ENCODE measurements around the gene KRABD2.
"Not testable (repeated sequence)": the region's sequence is repeated elsewhere in the genome, so short reads cannot be mapped to it uniquely, and the experiment has no call there.

Gene KRABD2

DNA sequence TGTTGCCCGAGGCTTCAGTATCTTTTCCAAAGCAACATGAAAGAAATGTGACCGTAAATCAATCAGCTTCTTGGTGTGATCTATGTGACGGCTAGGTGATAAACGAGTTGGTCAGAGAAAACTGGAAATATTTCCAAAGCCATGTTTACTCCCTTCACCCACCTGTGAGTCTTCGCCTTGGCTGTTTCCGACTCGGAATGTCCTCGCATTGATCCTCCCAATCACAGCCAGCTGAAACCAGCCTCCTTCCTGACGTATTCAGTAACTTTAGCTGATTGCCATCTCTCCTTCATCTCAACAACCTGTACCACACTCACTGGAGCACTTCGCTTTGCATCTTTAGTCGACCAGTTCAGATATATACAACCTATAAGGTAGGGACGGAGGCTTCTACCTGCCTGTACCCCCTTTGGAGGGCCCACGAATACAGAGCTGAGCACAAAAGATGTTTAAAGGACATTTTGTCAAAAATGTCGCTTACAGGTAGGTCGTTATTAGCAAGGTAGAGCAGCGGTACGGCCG is 705 bp downstream of the KRABD2 start:
- peak overlapping the region; percentile 93 for H3K27ac Mint-ChIP-seq
- H3K4me1 Mint-ChIP-seq (ENCODE audit: unreplicated experiment) = peaks cover 26% of the 10 kb centered on the region
- DNase-seq (ENCODE audit: extremely low spot score, unreplicated experiment) = no peak
- no peaks in the 10 kb centered on the region for H3K27me3 Mint-ChIP-seq
- H3K4me3 Mint-ChIP-seq = peak overlapping the region; percentile 87
- TF ChIP-seq, protein P1, sequence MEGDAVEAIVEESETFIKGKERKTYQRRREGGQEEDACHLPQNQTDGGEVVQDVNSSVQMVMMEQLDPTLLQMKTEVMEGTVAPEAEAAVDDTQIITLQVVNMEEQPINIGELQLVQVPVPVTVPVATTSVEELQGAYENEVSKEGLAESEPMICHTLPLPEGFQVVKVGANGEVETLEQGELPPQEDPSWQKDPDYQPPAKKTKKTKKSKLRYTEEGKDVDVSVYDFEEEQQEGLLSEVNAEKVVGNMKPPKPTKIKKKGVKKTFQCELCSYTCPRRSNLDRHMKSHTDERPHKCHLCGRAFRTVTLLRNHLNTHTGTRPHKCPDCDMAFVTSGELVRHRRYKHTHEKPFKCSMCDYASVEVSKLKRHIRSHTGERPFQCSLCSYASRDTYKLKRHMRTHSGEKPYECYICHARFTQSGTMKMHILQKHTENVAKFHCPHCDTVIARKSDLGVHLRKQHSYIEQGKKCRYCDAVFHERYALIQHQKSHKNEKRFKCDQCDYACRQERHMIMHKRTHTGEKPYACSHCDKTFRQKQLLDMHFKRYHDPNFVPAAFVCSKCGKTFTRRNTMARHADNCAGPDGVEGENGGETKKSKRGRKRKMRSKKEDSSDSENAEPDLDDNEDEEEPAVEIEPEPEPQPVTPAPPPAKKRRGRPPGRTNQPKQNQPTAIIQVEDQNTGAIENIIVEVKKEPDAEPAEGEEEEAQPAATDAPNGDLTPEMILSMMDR (conservative IDR thresholded peaks at IDR 0.05) = no peak
- peaks cover 17% of the 10 kb centered on the region for H3K36me3 Mint-ChIP-seq
- no peaks in the 10 kb centered on the region for H3K9me3 Mint-ChIP-seq

DNA sequence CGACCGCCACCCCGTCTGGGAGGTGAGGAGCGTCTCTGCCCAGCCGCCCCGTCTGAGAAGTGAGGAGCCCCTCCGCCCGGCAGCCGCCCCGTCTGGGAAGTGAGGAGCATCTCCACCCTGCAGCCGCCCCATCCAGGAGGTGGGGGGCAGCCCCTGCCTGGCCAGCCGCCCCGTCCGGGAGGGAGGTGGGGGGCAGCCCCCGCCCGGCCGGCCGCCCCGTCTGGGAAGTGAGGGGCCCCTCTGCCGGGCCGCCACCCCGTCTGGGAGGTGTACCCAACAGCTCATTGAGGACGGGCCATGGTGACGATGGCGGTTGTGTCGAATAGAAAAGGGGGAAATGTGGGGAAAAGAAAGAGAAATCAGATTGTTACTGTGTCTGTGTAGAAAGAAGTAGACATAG is 2.6 kb downstream of the KRABD2 start:
- not testable (repeated sequence) for DNase-seq (ENCODE audit: extremely low spot score, unreplicated experiment); H3K9me3 Mint-ChIP-seq; H3K27me3 Mint-ChIP-seq; H3K4me3 Mint-ChIP-seq; H3K27ac Mint-ChIP-seq
- H3K36me3 Mint-ChIP-seq = peaks cover 27% of the 10 kb centered on the region
- H3K4me1 Mint-ChIP-seq (ENCODE audit: unreplicated experiment) = peaks cover 19% of the 10 kb centered on the region

DNA sequence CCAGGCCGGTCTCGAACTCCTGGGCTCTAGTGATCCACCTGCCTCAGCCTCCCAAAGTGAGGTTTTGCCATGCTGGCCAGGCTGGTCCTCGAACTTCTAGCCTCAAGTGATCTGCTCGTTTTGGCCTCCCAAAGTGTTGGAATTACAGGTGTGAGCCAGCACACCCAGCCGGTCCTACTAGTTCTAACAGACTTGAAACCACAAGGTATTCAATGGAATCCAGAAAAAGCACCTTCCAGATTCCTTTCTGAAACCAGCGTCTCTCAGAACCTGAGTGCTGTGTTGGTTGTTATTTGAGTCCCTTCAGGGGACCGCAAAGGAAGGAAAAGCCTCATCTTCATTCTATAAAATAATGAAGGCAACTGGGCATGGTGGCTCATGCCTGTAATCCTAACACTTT is 4.1 kb downstream of the KRABD2 start:
- Mint-ChIP-seq H3K27ac (peak overlapping the region; percentile 41), H3K36me3 (peaks cover 24% of the 10 kb centered on the region), H3K4me3 (no peak overlapping the region), H3K27me3 (no peaks in the 10 kb centered on the region), H3K9me3 (no peaks in the 10 kb centered on the region), H3K4me1 (ENCODE audit: unreplicated experiment) (peaks cover 12% of the 10 kb centered on the region)
- no peak for DNase-seq (ENCODE audit: extremely low spot score, unreplicated experiment)
- TF ChIP-seq, protein P1 (conservative IDR thresholded peaks at IDR 0.05) = no peak

DNA sequence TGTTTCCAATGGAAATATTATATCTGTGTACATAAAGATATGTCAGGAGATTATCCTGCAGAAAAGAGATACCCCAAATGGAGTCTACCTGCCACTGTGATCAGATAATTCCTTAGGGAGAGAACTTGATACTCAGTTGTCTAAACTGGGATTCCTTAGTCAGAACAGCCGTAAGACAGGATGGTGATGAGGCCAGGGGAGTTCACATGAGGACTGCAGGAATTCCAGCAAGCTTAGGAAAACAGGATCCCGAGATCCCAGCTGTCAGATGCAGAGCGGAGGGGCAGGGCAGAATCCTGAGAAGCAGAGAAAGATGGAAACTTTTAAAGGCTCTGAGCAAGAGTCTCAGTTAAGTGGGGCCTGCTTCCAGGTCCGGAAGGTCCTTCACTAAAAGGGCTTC is 4.7 kb downstream of the KRABD2 start:
- no peaks in the 10 kb centered on the region for H3K27me3 Mint-ChIP-seq
- H3K27ac Mint-ChIP-seq = no peak overlapping the region
- H3K4me3 Mint-ChIP-seq = no peak overlapping the region
- TF ChIP-seq, protein P1 (conservative IDR thresholded peaks at IDR 0.05) = no peak
- H3K4me1 Mint-ChIP-seq (ENCODE audit: unreplicated experiment) = peaks cover 9% of the 10 kb centered on the region
- no peaks in the 10 kb centered on the region for H3K9me3 Mint-ChIP-seq
- DNase-seq (ENCODE audit: extremely low spot score, unreplicated experiment) = no peak
- H3K36me3 Mint-ChIP-seq = peaks cover 21% of the 10 kb centered on the region

DNA sequence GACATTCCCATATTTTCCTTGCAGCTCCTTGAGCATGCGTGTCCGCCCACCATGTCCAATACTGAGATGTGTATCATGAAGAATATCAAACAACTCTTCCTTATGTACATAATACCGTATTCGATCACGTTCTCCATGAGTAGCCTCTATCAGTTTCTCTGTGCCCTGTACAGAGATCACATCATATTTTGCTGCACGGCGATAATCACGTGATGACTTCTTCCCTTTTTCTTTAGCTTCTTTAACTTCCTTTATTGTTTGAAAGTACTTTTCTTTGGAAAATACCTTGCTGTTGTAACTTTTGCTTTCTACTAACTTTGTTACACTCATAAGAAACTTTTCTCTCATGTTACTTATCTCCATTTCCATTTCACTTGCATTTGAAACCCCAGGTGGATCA is 6.6 kb downstream of the KRABD2 start:
- Mint-ChIP-seq H3K27ac (no peak overlapping the region), H3K9me3 (no peaks in the 10 kb centered on the region), H3K4me3 (no peak overlapping the region), H3K4me1 (ENCODE audit: unreplicated experiment) (peaks cover 5% of the 10 kb centered on the region), H3K36me3 (peaks cover 19% of the 10 kb centered on the region), H3K27me3 (no peaks in the 10 kb centered on the region)
- no peak for DNase-seq (ENCODE audit: extremely low spot score, unreplicated experiment)
- TF ChIP-seq, protein P1 (conservative IDR thresholded peaks at IDR 0.05) = no peak

DNA sequence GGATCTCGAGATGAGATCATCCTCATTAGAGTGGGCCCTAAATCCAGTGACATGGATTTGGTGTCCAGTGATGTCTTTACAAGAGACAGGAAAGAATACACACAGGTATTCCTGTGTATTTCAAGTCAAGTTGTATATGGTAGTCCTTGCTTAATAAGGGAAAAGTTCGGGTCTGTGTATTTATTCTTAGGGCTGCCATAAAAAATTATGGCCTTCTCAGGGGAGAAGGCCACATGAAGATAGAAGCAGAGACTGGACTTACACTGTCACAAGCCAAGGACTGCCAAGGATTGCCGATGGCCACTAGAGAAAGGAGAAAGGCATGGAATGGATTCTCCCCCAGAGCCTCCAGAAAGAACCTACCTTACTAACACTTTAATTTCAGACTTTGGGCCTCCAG is 8.3 kb downstream of the KRABD2 start:
- Mint-ChIP-seq H3K27me3 (no peaks in the 10 kb centered on the region), H3K36me3 (peaks cover 19% of the 10 kb centered on the region), H3K4me3 (no peak overlapping the region), H3K4me1 (ENCODE audit: unreplicated experiment) (peaks cover 5% of the 10 kb centered on the region), H3K9me3 (no peaks in the 10 kb centered on the region), H3K27ac (no peak overlapping the region)
- no peak for DNase-seq (ENCODE audit: extremely low spot score, unreplicated experiment)
- TF ChIP-seq, protein P1 (conservative IDR thresholded peaks at IDR 0.05) = no peak
